ENCODE data around the gene CENPQ. TPM values are rescaled to one million over a fixed set of nuclear protein-coding genes. Genes with fewer than 3 reads are reported as not detected.

CENPQ gene
- total RNA-seq, 2 donors from 2014 or later: 12.0 to 19.0 TPM

- Mint-ChIP-seq H3K4me3 (no peak overlapping the region), H3K4me1 (no peaks in the 10 kb centered on the region), H3K9me3 (no peaks in the 10 kb centered on the region), H3K27ac (no peak overlapping the region), H3K36me3 (ENCODE audit: low read depth) (no peaks in the 10 kb centered on the region), H3K27me3 (peaks cover 16% of the 10 kb centered on the region)
- ATAC-seq (replicated peaks): no peak
Observed at GRCh38 chr6:49516147-49516505, 53.0 kb downstream of the CENPQ start.

- H3K27ac Mint-ChIP-seq: no peak overlapping the region
- H3K9me3 Mint-ChIP-seq: no peaks in the 10 kb centered on the region
- H3K4me1 Mint-ChIP-seq: no peaks in the 10 kb centered on the region
- no peak overlapping the region for H3K4me3 Mint-ChIP-seq
- peaks cover 13% of the 10 kb centered on the region for H3K27me3 Mint-ChIP-seq
- no peak for ATAC-seq (replicated peaks)
- no peaks in the 10 kb centered on the region for H3K36me3 Mint-ChIP-seq (ENCODE audit: low read depth)
Observed at GRCh38 chr6:49517919-49518318, 54.7 kb downstream of the CENPQ start.

DNA sequence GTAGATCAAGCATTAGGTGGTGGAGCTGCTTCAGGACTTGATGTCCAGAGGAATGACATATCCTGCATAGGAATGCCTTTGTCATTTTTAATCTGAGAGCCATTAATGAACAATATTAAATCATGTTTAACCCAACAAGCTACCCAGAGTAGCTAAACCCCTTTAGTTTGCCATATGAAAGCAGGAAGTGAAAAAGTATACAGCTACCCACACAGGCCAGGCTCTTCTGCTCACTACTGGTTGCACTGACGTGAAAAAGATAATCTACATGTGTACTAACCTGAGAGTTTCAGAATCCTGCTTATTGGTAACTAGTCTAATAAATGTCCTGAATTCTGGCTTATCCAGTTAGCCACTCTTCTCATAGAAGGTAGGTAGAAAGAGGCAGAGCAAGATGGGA, 56.5 kb downstream of the CENPQ start:
- Mint-ChIP-seq H3K27ac (no peak overlapping the region), H3K36me3 (ENCODE audit: low read depth) (no peaks in the 10 kb centered on the region), H3K4me1 (no peaks in the 10 kb centered on the region), H3K4me3 (no peak overlapping the region), H3K9me3 (no peaks in the 10 kb centered on the region), H3K27me3 (peaks cover 9% of the 10 kb centered on the region)
- ATAC-seq (replicated peaks): no peak

GRCh38 chr6:49522710-49523593, 59.8 kb downstream of the CENPQ start:
- peaks cover 3% of the 10 kb centered on the region for H3K27me3 Mint-ChIP-seq
- no peaks in the 10 kb centered on the region for H3K36me3 Mint-ChIP-seq (ENCODE audit: low read depth)
- no peaks in the 10 kb centered on the region for H3K4me1 Mint-ChIP-seq
- no peak overlapping the region for H3K4me3 Mint-ChIP-seq
- H3K27ac Mint-ChIP-seq: no peak overlapping the region
- no peaks in the 10 kb centered on the region for H3K9me3 Mint-ChIP-seq
- ATAC-seq (replicated peaks): no peak

DNA sequence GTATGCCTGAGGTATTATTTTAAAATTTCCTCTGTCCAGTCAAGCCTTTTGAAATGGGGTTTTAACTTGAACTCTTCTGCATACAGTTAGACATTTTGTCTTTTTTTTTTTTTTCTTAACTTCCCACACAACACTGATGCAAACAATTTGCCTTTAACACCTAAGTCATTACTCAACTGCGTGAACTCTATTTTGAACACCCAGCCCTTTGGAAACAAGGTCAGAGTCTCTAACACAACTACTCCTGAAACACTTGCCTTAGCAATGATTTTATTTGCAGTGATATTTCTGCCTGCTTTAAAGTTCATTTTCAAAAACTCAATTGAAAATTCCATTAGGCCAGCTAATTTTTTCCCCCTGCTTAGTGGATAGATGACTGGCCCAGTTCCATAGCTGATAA, 60.7 kb downstream of the CENPQ start:
- H3K4me1 Mint-ChIP-seq: no peaks in the 10 kb centered on the region
- ATAC-seq (replicated peaks): no peak
- no peaks in the 10 kb centered on the region for H3K9me3 Mint-ChIP-seq
- peaks cover 3% of the 10 kb centered on the region for H3K27me3 Mint-ChIP-seq
- H3K4me3 Mint-ChIP-seq: no peak overlapping the region
- H3K36me3 Mint-ChIP-seq (ENCODE audit: low read depth): no peaks in the 10 kb centered on the region
- no peak overlapping the region for H3K27ac Mint-ChIP-seq

DNA sequence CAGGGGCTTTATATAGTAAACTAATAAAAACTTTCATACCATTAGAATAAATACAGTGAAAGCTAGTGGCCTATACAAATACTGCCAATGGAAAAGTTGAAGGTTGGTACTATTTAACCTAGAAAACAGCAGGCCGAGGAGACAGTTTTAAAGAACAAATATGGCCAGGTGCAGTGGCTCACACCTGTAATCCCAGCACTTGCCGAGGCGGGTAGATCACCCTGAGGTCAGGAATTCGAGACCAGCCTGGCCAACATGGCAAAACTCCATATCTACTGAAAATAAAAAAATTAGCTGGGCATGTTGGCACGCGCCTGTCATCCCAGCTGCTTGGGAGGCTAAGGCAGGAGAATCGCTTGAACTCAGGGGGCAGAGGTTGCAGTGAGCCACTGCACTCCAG, 61.4 kb downstream of the CENPQ start:
- H3K4me1 Mint-ChIP-seq: no peaks in the 10 kb centered on the region
- no peak overlapping the region for H3K27ac Mint-ChIP-seq
- ATAC-seq (replicated peaks): no peak
- no peaks in the 10 kb centered on the region for H3K9me3 Mint-ChIP-seq
- no peaks in the 10 kb centered on the region for H3K36me3 Mint-ChIP-seq (ENCODE audit: low read depth)
- peaks cover 3% of the 10 kb centered on the region for H3K27me3 Mint-ChIP-seq
- H3K4me3 Mint-ChIP-seq: no peak overlapping the region

DNA sequence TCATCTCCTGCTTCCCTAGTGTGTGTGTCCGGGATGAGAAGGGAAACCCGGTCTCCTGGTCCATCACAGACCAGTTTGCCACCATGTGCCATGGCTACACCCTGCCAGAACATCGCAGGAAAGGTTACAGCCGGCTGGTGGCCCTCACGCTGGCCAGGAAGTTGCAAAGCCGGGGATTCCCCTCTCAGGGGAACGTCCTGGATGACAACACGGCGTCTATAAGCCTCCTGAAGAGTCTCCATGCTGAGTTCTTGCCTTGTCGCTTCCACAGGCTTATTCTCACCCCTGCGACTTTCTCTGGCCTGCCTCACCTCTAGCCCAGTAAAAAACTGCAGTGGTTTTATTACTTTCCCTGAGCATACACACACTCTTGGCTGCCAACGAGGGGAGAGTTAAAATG, 63.4 kb downstream of the CENPQ start:
- no peak overlapping the region for H3K4me3 Mint-ChIP-seq
- H3K27ac Mint-ChIP-seq: no peak overlapping the region
- H3K9me3 Mint-ChIP-seq: no peaks in the 10 kb centered on the region
- H3K27me3 Mint-ChIP-seq: peaks cover 4% of the 10 kb centered on the region
- no peaks in the 10 kb centered on the region for H3K36me3 Mint-ChIP-seq (ENCODE audit: low read depth)
- no peaks in the 10 kb centered on the region for H3K4me1 Mint-ChIP-seq
- no peak for ATAC-seq (replicated peaks)

- Mint-ChIP-seq H3K27me3 (peaks cover 4% of the 10 kb centered on the region), H3K36me3 (ENCODE audit: low read depth) (no peaks in the 10 kb centered on the region), H3K9me3 (no peaks in the 10 kb centered on the region), H3K4me1 (no peaks in the 10 kb centered on the region), H3K27ac (no peak overlapping the region), H3K4me3 (no peak overlapping the region)
- ATAC-seq (replicated peaks): no peak
Observed at GRCh38 chr6:49527320-49527719, 64.2 kb downstream of the CENPQ start.

GRCh38 chr6:49528571-49528970, 65.4 kb downstream of the CENPQ start:
- H3K4me1 Mint-ChIP-seq: no peaks in the 10 kb centered on the region
- no peak for ATAC-seq (replicated peaks)
- no peak overlapping the region for H3K4me3 Mint-ChIP-seq
- H3K9me3 Mint-ChIP-seq: no peaks in the 10 kb centered on the region
- H3K27me3 Mint-ChIP-seq: peaks cover 4% of the 10 kb centered on the region
- no peak overlapping the region for H3K27ac Mint-ChIP-seq
- no peaks in the 10 kb centered on the region for H3K36me3 Mint-ChIP-seq (ENCODE audit: low read depth)

DNA sequence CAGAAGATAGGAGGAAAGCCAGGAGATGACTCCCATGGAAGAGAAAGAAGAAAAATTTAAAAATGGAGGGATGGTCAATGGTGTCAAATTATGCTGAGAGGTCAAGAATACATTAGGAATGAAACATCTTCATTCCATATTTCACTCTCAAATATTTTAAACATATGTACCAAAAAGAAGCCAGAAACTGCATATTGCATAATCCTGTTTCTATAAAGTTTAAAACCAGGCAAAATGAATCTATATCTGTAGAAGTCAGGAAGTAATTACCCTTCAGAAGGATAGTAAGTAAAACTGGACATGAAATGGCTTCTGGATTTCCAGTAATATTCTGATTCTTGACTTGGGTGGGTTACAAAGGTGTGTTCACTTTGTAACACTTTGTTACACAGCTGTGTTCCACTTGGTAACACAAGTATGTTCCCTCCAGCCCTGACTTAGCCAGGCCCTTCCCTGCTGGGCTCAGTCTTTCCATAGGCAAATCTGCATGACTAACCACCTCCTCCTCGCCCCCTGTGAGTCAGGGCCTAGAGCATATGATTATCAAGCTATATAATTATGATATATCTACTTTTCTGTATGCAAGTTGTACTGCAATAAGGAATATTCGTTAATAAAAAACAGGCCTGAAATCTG, 67.1 kb downstream of the CENPQ start:
- Mint-ChIP-seq H3K27me3 (peaks cover 8% of the 10 kb centered on the region), H3K9me3 (no peaks in the 10 kb centered on the region), H3K4me3 (no peak overlapping the region), H3K27ac (no peak overlapping the region), H3K4me1 (no peaks in the 10 kb centered on the region), H3K36me3 (ENCODE audit: low read depth) (no peaks in the 10 kb centered on the region)
- no peak for ATAC-seq (replicated peaks)

GRCh38 chr6:49531774-49532569, 68.8 kb downstream of the CENPQ start:
- Mint-ChIP-seq H3K9me3 (no peaks in the 10 kb centered on the region), H3K4me3 (no peak overlapping the region), H3K27me3 (peaks cover 11% of the 10 kb centered on the region), H3K4me1 (no peaks in the 10 kb centered on the region), H3K36me3 (ENCODE audit: low read depth) (no peaks in the 10 kb centered on the region), H3K27ac (no peak overlapping the region)
- peak; percentile 46 for ATAC-seq (replicated peaks)

- peaks cover 11% of the 10 kb centered on the region for H3K27me3 Mint-ChIP-seq
- H3K4me3 Mint-ChIP-seq: no peak overlapping the region
- no peaks in the 10 kb centered on the region for H3K4me1 Mint-ChIP-seq
- H3K27ac Mint-ChIP-seq: no peak overlapping the region
- ATAC-seq (replicated peaks): no peak
- H3K36me3 Mint-ChIP-seq (ENCODE audit: low read depth): no peaks in the 10 kb centered on the region
- H3K9me3 Mint-ChIP-seq: no peaks in the 10 kb centered on the region
Observed at GRCh38 chr6:49535795-49536194, 72.6 kb downstream of the CENPQ start.

DNA sequence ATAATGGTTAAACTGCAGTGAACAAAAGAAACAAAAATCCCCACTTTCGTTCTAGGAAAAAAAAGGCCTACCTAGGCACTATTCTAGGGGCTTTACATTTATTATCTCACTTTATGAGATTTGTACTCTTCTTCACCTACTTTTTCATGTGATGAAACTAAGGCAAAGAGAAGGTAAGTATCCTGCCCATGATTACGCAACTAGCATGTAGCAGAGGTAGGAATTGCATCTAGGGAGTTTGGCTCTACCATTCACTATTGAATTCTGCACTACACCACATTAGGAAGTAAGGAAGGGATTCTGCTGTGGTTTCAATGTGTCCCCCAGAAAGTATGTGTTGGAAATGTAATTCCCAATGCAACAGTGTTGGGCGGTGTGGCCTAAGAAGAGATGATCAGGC, 75.9 kb downstream of the CENPQ start:
- no peaks in the 10 kb centered on the region for H3K36me3 Mint-ChIP-seq (ENCODE audit: low read depth)
- H3K27me3 Mint-ChIP-seq: peaks cover 10% of the 10 kb centered on the region
- no peak overlapping the region for H3K27ac Mint-ChIP-seq
- no peak overlapping the region for H3K4me3 Mint-ChIP-seq
- no peaks in the 10 kb centered on the region for H3K9me3 Mint-ChIP-seq
- no peaks in the 10 kb centered on the region for H3K4me1 Mint-ChIP-seq
- ATAC-seq (replicated peaks): no peak

DNA sequence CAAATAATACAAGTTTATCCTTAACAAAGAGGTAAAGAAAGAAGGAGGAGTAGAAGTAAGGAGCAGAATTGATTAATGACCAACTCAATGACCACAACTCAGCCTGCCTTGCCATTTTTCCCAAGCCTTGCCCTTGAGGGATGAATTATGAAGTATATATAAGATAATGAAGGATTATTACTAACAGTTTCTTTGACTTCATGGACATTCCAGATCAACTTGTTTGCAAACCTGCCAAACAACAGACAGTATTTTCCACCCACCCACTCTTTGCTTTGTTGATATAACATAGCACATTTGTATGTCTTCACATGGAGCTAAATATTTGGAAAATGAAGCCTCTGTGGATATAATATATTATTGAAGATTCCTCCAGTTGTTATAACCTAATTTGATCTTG, 77.4 kb downstream of the CENPQ start:
- no peaks in the 10 kb centered on the region for H3K9me3 Mint-ChIP-seq
- H3K4me3 Mint-ChIP-seq: no peak overlapping the region
- H3K27ac Mint-ChIP-seq: no peak overlapping the region
- ATAC-seq (replicated peaks): no peak
- H3K36me3 Mint-ChIP-seq (ENCODE audit: low read depth): no peaks in the 10 kb centered on the region
- no peaks in the 10 kb centered on the region for H3K4me1 Mint-ChIP-seq
- H3K27me3 Mint-ChIP-seq: peaks cover 6% of the 10 kb centered on the region
